B cell (primary cell): ENCODE data around the gene MC5R.

ENCODE experiments used
- EZH2 ChIP-seq: IDR thresholded peaks from 2 replicates; pipeline ENCODE4 v1.6.1; 2012; ENCODE audit warnings: borderline replicate concordance, low read depth, mild to moderate bottlenecking, moderate library complexity, low read length; ENCODE audit not compliant: insufficient read depth, poor library complexity, severe bottlenecking
- TF ChIP-seq, protein P1 (sequence below): fragments of 200-600 bp; IDR thresholded peaks from one replicate; pipeline ENCODE4 v1.8.0; 2022; ENCODE audit warnings: antibody characterized with exemption, mild to moderate bottlenecking

DNA sequence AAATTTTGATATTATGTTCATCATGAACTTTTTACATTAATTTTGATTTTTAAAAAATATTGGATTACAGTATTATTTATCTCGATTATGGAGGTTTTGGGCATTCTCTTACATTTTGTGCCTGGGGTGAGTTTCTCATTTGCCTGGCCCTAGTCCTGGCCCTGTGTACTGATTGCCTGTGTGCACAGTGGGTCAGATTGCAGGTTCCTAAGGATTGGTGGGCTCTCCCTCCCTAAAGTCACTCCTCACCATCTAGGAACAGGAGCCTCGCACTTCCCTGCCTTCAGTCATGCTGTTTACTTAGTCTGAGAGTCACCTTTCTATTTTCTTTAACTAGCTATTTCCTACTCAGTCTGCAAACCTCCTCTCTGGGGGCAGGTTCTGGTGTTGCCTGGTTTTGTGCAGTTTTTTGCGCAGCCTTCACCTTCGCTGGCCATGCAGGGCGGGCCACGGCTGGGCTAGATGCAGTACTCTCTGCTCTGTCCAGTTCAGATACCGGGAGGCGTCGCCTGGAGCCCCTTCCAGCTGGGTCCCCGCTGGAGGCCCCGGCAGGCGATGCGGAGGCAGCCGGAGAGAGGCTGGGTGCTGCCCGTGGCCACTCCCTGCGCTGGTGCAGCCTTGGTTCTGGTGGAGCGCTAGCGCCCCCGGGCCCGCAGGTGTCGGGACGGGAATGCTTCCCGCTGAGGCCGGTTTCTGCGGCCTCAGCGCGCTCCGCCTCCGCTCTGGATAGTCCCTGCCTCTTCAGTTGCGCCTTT, 23.3 kb upstream of the MC5R start:
- TF ChIP-seq, protein P1, sequence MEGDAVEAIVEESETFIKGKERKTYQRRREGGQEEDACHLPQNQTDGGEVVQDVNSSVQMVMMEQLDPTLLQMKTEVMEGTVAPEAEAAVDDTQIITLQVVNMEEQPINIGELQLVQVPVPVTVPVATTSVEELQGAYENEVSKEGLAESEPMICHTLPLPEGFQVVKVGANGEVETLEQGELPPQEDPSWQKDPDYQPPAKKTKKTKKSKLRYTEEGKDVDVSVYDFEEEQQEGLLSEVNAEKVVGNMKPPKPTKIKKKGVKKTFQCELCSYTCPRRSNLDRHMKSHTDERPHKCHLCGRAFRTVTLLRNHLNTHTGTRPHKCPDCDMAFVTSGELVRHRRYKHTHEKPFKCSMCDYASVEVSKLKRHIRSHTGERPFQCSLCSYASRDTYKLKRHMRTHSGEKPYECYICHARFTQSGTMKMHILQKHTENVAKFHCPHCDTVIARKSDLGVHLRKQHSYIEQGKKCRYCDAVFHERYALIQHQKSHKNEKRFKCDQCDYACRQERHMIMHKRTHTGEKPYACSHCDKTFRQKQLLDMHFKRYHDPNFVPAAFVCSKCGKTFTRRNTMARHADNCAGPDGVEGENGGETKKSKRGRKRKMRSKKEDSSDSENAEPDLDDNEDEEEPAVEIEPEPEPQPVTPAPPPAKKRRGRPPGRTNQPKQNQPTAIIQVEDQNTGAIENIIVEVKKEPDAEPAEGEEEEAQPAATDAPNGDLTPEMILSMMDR: no peak
- no peak for TF ChIP-seq EZH2
